ENCODE measurements around the gene ITPR2.

DNA sequence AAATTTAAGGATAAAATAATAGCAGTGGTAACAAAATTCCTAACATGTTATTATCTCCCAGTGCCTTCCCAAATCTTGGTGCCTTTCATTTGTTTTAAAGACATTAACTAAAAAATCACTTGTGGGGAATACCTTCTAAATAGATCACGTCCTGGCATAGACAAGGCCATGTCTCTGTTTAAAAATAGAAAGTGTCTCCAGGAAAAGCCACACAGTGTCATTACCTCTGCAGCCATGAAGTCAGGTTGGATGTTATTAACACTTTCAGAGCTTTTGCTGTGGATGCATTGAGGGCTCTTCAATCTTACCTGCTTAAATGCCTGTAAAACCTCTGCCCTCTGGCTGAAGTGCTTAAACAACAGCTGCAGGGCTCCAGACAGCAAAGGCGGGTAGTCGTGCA lies 211.1 kb downstream of the ITPR2 start:
- TF ChIP-seq EZH2phosphoT487 (IDR thresholded peaks at IDR 0.05; ENCODE audit: insufficient read depth, low read depth) (no peak), EZH2 (IDR thresholded peaks at IDR 0.05; ENCODE audit: insufficient read depth, poor library complexity, severe bottlenecking) (no peak)
